T-helper 17 cell (primary cell): ENCODE results near the gene KCNN4. TPM values are rescaled to one million over a fixed set of nuclear protein-coding genes. Genes with fewer than 3 reads are reported as not detected.
A peak's percentile ranks its signal among the peaks of the same experiment; 100 is the strongest.

ENCODE experiments used
- ATAC-seq: fragments of 150-1000 bp; cut with Tn5 transposase; 2 replicates; pipeline ENCODE4 v1.10.0; 2021; ENCODE audit warnings: mild to moderate bottlenecking, moderate library complexity
- DNase-seq, 3 donors: peaks; one replicate each; pipeline versions ENCODE4 v3.0.0 to v3.0.0-alpha.2; 2020 to 2021
- H3K9me3 ChIP-seq: one replicate; pipeline ENCODE4 v1.7.0; 2013; ENCODE audit warnings: low read length, mild to moderate bottlenecking; ENCODE audit not compliant: control insufficient read depth, poor library complexity, severe bottlenecking
- H3K27ac Mint-ChIP-seq: one replicate; pipeline ENCODE4 v1.8.0; 2022; ENCODE audit warnings: mild to moderate bottlenecking, moderate library complexity, mixed read lengths
- H3K27me3 Mint-ChIP-seq: one replicate; pipeline ENCODE4 v1.8.0; 2022; ENCODE audit warnings: mixed read lengths
- H3K36me3 Mint-ChIP-seq: one replicate; pipeline ENCODE4 v1.8.0; 2022; ENCODE audit warnings: low read depth, mixed read lengths
- H3K4me1 Mint-ChIP-seq: one replicate; pipeline ENCODE4 v1.8.0; 2022; ENCODE audit warnings: mild to moderate bottlenecking, mixed read lengths
- H3K4me3 Mint-ChIP-seq: one replicate; pipeline ENCODE4 v1.8.0; 2022; ENCODE audit warnings: mild to moderate bottlenecking, moderate library complexity, mixed read lengths
- total RNA-seq, 4 donors: library from RNA in 2 of 4; stranded (reverse) in 2 of 4; gene quantifications; one replicate each; pipeline ENCODE4 v1.2.3 and lab custom pipeline; 2022 to 2026

Gene KCNN4
- total RNA-seq, 2 donors from 2014 or later, result 46.4 to 63.1 TPM

DNA sequence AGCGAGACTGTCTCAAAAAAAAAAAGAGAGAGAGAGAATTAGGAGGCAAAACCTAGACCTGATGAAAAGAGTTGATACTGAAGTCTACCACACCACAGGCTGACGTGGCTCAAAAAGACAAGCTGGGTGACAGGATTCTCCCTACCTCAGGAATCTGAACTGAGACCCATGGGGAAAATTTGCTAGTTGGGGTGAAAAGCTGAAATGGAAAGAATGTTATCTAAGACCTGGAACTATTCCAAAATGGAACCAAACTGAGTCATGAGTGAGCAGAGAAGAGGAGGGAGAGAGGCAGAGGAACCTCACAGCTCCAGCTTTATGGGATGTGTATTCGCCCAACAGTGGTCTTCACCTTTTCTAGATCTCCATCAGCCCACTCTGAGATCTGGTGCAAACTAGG is 37.7 kb downstream of the KCNN4 start:
- Mint-ChIP-seq H3K27me3 (no peaks in the 10 kb centered on the region), H3K4me1 (peaks cover 23% of the 10 kb centered on the region), H3K36me3 (peaks cover 11% of the 10 kb centered on the region), H3K4me3 (no peak overlapping the region), H3K27ac (no peak overlapping the region)
- DNase-seq (no peak), ATAC-seq (no peak)
- H3K9me3 ChIP-seq, result no peaks in the 10 kb centered on the region

DNA sequence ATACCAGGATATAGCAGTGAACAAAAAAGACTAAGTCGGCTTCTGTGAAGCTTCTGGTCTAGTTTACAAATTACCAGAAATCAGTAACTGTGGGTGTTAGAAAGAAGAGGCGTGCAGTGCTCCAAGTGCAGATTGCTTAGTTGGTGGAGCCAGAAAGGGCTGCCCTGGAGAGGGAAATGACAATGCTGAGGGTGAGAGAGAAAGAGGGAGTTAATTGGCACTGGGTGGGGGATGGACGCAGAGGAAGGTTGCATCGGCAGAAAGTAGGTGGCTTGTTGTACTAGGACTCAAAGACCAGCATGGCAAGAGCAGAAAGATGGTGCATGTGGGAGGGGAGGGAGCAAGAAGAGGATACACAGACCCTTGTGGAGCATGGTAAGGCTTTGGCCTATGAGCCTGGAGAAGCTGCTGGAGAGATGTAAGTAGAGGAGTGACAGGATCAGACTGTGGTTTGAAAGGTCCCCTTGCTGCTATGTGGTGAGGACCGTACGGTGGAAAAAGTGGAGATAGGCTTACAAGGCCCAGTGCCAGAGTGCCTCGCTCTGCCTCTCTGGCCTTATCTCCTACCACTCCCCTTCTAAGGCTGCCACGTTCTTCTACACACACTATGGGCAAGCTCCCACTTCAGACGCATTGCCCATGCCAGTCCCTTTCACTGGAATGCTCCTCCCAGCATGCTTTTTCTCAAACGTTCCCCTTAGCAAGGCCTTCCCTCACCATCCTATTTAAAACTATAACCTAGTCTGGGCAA is 39.5 kb downstream of the KCNN4 start:
- Mint-ChIP-seq H3K27ac (no peak overlapping the region), H3K4me1 (peaks cover 22% of the 10 kb centered on the region), H3K4me3 (no peak overlapping the region), H3K27me3 (no peaks in the 10 kb centered on the region), H3K36me3 (peaks cover 9% of the 10 kb centered on the region)
- no peaks in the 10 kb centered on the region for H3K9me3 ChIP-seq
- ATAC-seq, result no peak
- DNase-seq, result no peak

DNA sequence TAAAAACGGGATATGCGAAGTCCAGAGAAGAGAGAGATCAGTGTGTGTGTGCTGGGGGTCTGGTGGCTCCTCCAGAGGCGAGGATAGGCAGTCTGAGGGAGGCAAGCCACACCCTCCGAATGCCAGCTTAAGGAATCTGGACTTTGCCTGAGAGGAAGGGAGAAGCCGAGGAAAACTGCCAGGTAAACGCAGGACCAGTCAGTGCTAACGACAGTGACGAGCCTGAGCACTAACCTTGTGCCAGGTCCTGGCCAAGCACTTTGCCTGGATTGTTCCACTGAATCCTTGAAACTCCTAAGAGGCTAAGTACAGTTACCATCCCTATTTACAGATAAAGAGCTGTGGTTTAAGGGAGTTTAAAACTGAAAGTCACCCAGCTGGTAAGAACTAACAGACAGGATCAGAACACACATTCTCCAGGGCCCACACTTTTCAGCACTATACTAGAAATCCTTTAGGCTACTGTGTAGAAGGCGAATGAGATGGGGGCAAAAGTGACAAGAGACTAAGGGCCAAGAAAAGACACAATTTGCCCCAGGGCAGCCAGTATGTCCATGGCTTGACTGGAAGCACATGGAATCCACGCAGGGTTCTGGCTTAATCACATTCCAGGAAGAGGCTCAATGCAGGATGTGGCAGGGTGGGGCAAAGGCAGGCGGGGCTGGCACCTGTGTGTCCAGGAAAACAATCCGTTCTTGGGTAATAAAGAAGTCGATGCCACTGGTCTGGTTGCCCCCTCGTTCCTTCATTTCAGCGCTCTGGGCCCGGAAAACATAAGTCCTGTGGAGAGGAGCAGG is 41.1 kb downstream of the KCNN4 start:
- Mint-ChIP-seq H3K4me1 (peaks cover 17% of the 10 kb centered on the region), H3K36me3 (peaks cover 8% of the 10 kb centered on the region), H3K27me3 (no peaks in the 10 kb centered on the region), H3K4me3 (no peak overlapping the region), H3K27ac (no peak overlapping the region)
- no peaks in the 10 kb centered on the region for H3K9me3 ChIP-seq
- ATAC-seq (no peak), DNase-seq (no peak)

DNA sequence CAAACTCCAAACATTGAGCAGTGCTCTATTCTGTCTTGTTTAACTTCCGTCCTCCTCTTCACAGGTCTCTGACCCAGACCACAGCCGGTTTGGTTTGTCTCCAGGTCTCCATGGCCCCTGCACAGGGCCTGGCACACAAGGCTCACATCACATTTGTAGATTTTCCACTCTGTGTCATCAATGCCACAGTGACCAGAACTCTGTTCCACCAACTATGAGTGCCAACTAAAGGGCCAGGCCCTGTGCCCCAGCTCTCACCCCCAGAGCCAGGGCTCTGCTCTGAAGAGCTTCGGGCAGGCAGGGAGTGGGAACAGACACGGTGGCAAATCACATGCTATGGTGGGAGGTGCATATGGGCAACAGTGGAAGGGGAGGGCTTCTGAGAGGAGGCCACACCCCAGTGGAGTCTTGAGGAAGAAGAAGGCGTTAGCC is 42.0 kb downstream of the KCNN4 start:
- ATAC-seq, result no peak
- Mint-ChIP-seq H3K27ac (peak overlapping the region; percentile 4), H3K36me3 (peaks cover 8% of the 10 kb centered on the region), H3K4me1 (peaks cover 15% of the 10 kb centered on the region), H3K27me3 (no peaks in the 10 kb centered on the region), H3K4me3 (no peak overlapping the region)
- H3K9me3 ChIP-seq, result no peaks in the 10 kb centered on the region
- no peak for DNase-seq

DNA sequence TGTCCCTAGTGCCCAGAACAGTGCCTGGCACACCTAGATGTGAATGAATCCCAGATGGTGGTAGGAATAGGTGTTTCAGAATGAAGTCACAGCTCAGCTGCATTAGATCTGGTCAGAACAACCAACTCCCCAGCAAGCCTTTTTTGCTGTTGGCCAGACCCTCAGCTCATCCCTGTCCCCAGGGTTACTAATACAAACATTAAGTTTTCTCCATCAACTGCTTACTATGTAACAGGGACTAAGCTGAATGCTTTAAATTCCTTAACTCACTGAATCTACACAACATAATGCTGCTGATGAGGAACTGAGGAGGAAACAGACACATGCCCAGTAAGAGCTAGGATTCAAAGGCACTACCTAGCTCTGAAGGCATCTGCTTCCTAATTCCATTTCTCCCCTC is 44.8 kb downstream of the KCNN4 start:
- ATAC-seq, result no peak
- DNase-seq, result no peak
- H3K36me3 Mint-ChIP-seq, result peaks cover 6% of the 10 kb centered on the region
- H3K4me1 Mint-ChIP-seq, result peaks cover 11% of the 10 kb centered on the region
- H3K27ac Mint-ChIP-seq, result no peak overlapping the region
- no peaks in the 10 kb centered on the region for H3K27me3 Mint-ChIP-seq
- H3K9me3 ChIP-seq, result no peaks in the 10 kb centered on the region
- no peak overlapping the region for H3K4me3 Mint-ChIP-seq

DNA sequence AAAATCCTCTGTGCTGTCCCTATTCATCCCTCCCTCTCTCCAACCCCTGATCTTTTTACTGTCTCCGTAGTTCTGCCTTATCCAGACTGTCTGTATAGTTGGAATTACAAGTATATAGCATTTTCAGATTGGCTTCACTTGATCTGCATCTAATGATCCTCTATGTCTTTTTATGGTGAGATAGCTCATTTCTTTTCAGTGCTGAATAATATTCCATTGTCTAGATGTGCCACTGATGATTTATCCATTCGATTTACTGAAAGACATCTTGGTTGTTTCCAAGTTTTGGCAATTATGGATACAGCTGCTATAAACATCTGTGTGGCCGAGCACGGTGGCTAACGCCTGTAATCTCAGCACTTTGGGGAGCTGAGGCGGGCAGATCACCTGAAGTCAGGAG is 45.8 kb downstream of the KCNN4 start:
- H3K4me3 Mint-ChIP-seq, result no peak overlapping the region
- H3K27ac Mint-ChIP-seq, result no peak overlapping the region
- peaks cover 8% of the 10 kb centered on the region for H3K36me3 Mint-ChIP-seq
- peaks cover 11% of the 10 kb centered on the region for H3K4me1 Mint-ChIP-seq
- no peaks in the 10 kb centered on the region for H3K27me3 Mint-ChIP-seq
- H3K9me3 ChIP-seq, result no peaks in the 10 kb centered on the region
- ATAC-seq (no peak), DNase-seq (no peak)

DNA sequence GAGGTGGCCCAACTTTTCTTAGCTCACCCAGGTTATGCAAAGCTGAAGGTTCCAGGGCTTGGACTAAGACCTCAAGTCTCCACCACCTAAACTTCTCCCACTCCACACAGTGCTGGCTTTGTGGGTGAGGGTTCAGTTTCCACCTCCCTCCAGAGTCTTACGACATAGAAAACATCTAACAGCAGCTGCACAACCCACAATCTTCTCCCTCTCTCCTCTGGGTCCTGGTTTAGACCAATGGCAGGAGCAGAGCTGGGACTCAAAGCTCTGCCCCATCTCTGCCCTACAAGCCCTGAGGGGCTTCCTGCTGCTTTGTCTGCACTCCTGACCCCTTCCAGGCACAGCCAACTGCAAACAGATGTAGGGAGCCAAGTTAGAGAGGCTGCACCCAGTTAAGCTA is 48.9 kb downstream of the KCNN4 start:
- Mint-ChIP-seq H3K4me3 (no peak overlapping the region), H3K36me3 (peaks cover 8% of the 10 kb centered on the region), H3K27me3 (no peaks in the 10 kb centered on the region), H3K27ac (peak overlapping the region; percentile 73), H3K4me1 (no peaks in the 10 kb centered on the region)
- ATAC-seq (no peak), DNase-seq (no peak)
- H3K9me3 ChIP-seq, result no peaks in the 10 kb centered on the region

DNA sequence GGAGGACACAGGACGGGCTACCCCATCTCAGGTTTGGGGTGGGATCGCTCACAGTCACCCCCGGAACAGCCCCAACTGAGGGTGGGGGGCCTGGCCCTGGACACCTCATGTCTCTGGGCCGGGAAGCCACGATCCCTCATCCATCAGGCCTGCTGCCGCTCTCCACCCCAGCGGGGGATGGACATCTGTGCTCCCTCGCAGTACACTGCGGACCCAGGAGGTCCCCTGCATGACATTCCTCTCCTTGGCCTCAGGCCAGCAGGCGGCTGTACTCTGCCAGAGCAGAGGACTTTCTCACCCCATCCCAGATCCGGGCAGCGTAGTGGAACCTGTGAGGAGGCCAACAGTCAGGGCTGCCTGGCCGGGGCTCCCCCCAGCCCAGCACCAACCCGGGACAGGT is 49.4 kb downstream of the KCNN4 start:
- H3K36me3 Mint-ChIP-seq, result peaks cover 5% of the 10 kb centered on the region
- H3K4me3 Mint-ChIP-seq, result no peak overlapping the region
- ATAC-seq, result no peak
- DNase-seq, result no peak
- H3K9me3 ChIP-seq, result no peaks in the 10 kb centered on the region
- no peaks in the 10 kb centered on the region for H3K27me3 Mint-ChIP-seq
- H3K4me1 Mint-ChIP-seq, result peaks cover 2% of the 10 kb centered on the region
- H3K27ac Mint-ChIP-seq, result peak overlapping the region; percentile 73

DNA sequence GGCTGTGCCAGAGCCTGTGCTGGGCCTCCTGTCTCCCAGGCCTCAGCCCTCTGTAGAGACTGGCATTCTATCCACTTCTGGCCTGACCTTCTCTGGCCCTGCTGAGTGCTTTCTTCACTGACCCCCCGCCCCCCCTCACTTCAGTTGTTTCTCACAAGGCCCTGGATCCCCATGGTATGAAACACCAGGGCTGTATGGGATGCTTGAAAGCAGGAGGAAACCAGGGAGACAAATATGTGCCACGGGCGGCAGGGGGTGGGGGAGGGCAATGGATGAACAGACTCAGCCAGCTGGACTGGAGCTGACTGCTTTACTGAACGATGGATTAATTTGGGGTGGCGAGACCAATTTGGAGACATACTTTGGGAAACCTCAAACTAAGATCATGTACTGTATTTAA is 50.9 kb downstream of the KCNN4 start:
- no peaks in the 10 kb centered on the region for H3K9me3 ChIP-seq
- H3K27ac Mint-ChIP-seq, result no peak overlapping the region
- DNase-seq (no peak), ATAC-seq (no peak)
- H3K27me3 Mint-ChIP-seq, result no peaks in the 10 kb centered on the region
- no peak overlapping the region for H3K4me3 Mint-ChIP-seq
- peaks cover 5% of the 10 kb centered on the region for H3K36me3 Mint-ChIP-seq
- peaks cover 4% of the 10 kb centered on the region for H3K4me1 Mint-ChIP-seq

DNA sequence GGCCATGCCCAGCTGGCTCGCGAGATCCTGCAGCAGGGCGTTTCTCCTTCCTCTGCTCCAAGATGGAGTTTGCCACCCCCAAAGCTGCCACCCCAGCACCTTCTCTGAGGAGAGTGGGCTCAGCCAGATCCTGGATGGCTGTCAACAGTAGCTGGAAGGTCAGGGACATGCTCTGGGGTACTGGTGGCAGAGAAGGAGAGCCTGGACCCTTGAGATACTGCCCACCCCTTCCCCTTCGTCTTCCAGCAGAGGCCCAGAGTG is 53.2 kb downstream of the KCNN4 start:
- ATAC-seq, result no peak
- Mint-ChIP-seq H3K4me1 (peaks cover 4% of the 10 kb centered on the region), H3K36me3 (peaks cover 3% of the 10 kb centered on the region), H3K27me3 (no peaks in the 10 kb centered on the region), H3K27ac (no peak overlapping the region), H3K4me3 (no peak overlapping the region)
- no peak for DNase-seq
- no peaks in the 10 kb centered on the region for H3K9me3 ChIP-seq

DNA sequence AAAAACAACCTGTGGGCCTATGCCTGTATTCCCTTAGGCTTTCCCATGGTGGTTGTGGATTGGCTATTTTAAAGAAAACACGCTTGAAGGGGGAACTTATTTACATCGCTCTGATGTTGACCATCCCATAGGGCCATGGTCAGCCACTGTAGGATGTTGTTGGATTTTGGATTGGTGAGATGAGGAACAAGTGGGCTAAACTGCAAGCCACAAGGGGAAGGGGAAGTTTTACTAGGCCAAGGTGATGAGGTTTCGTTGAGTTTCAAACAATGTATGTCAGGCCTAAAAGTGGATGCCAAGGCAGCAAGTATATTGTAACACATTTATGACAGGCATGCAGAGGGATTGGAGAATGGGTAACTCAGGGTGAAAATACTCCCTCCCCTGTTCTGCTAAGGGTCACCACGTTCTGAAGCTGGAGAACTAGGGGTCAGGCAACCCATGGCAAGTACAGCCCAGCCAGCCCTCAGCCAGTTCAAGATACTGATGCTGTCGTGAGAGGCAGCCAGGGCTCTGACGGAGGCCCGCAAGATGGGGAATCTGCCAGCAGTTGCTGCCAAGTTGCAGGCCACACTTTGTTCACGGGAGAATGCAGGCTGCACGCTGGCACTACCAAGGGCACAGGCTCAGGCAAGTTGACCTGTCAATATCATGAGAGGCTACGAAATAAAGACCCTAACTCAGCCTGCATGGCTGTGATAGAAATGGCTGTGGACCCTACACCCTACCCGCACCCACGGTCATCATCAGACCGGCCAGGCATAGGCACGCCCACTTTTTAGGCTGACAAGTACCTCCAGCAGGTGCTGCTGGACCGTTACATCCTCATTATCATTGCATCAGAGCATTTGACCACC is 53.8 kb downstream of the KCNN4 start:
- Mint-ChIP-seq H3K27me3 (no peaks in the 10 kb centered on the region), H3K4me3 (no peak overlapping the region), H3K36me3 (peaks cover 3% of the 10 kb centered on the region), H3K27ac (no peak overlapping the region), H3K4me1 (peaks cover 4% of the 10 kb centered on the region)
- DNase-seq (no peak), ATAC-seq (no peak)
- no peaks in the 10 kb centered on the region for H3K9me3 ChIP-seq

DNA sequence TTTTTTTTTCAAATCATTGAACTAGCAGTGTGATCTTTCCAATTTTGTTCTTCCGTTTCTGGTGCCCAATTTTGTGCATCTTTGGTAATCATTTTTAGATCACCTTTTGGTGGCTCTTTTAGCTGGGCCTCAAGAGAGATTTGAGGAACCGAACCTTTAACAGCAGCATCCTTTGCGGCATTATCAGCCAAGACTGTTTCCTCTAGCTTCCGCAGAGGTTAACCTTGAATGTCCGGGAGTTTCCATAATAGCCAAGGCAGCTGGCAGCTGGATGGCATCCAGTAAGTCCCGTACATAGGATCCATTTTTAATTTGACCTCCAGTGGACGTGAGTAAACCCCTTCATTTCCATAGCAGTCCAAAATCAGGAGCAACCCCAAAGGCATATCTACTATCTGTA is 55.3 kb downstream of the KCNN4 start:
- DNase-seq (no peak), ATAC-seq (peak; percentile 27)
- H3K4me1 Mint-ChIP-seq, result peaks cover 4% of the 10 kb centered on the region
- H3K36me3 Mint-ChIP-seq, result peaks cover 3% of the 10 kb centered on the region
- H3K27ac Mint-ChIP-seq, result peak overlapping the region; percentile 41
- H3K9me3 ChIP-seq, result no peaks in the 10 kb centered on the region
- no peak overlapping the region for H3K4me3 Mint-ChIP-seq
- H3K27me3 Mint-ChIP-seq, result no peaks in the 10 kb centered on the region

DNA sequence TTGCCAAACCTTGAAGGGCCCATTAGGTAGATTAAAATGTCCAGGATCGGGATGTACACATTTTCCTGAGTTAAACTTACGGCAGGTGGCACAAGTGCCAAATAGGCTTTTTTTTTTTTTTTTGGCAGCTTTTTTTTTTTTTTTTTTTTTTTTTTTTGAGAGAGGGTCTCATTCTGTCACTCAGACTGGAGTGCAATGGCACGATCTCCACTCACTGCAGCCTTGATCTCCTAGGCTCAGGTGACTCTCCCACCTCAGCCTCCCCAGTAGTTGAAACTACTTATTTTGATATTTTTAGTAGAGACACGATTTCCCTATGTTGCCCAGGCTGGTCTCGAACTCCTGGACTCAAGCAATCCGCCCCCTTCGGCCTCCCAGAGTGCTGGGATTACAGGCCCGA is 55.9 kb downstream of the KCNN4 start:
- Mint-ChIP-seq H3K4me1 (peaks cover 4% of the 10 kb centered on the region), H3K36me3 (no peaks in the 10 kb centered on the region), H3K27me3 (no peaks in the 10 kb centered on the region), H3K27ac (no peak overlapping the region), H3K4me3 (no peak overlapping the region)
- ATAC-seq, result no peak
- H3K9me3 ChIP-seq, result no peaks in the 10 kb centered on the region
- no peak for DNase-seq
